SK-N-SH (cell line): ENCODE results near the gene FGB.

Experiments
- CHD2 ChIP-seq: fragments of 150-350 bp; IDR thresholded peaks from 2 replicates; pipeline ENCODE4 v1.6.1; 2018; ENCODE audit warnings: low read length; ENCODE audit not compliant: partially characterized antibody
- CTCF ChIP-seq: fragments of 200-600 bp; sonication (generic); IDR thresholded peaks from 2 replicates; pipeline ENCODE4 v1.6.1; 2017; ENCODE audit warnings: antibody characterized with exemption, mild to moderate bottlenecking, moderate library complexity
- EP300 ChIP-seq, 2 experiments: IDR thresholded peaks; 2 replicates each; pipeline versions ENCODE4 v1.4.0 to v1.6.1; 2012; ENCODE audit warnings: borderline replicate concordance in 1 of 2, low read depth in 1 of 2, low read length in 1 of 2
- EZH2phosphoT487 ChIP-seq: fragments of 200-600 bp; sonication (generic); IDR thresholded peaks from 2 replicates; pipeline ENCODE4 v1.6.1; 2017; ENCODE audit warnings: low read depth, mixed run types, mild to moderate bottlenecking, antibody characterized with exemption, moderate library complexity, borderline replicate concordance
- FOXM1 ChIP-seq: IDR thresholded peaks from 2 replicates; pipeline ENCODE4 v1.4.0; 2012; ENCODE audit warnings: low read depth, mild to moderate bottlenecking
- GABPA ChIP-seq: IDR thresholded peaks from 2 replicates; pipeline ENCODE4 v1.4.0; 2012; ENCODE audit warnings: low read depth, mild to moderate bottlenecking
- MAX ChIP-seq: IDR thresholded peaks from 2 replicates; pipeline ENCODE4 v1.4.0; 2012; ENCODE audit warnings: low read depth
- MXI1 ChIP-seq: IDR thresholded peaks from 2 replicates; pipeline ENCODE4 v1.6.1; 2012; ENCODE audit warnings: mild to moderate bottlenecking, low read depth, low read length, improper control_type of control experiment
- POLR2AphosphoS5 ChIP-seq: IDR thresholded peaks from 2 replicates; pipeline ENCODE4 v1.6.1; 2012; ENCODE audit warnings: low read depth, low read length
- RAD21 ChIP-seq: IDR thresholded peaks from 2 replicates; pipeline ENCODE4 v1.6.1; 2012; ENCODE audit warnings: mild to moderate bottlenecking, low read length
- SIN3A ChIP-seq: IDR thresholded peaks from 2 replicates; pipeline ENCODE4 v1.6.1; 2012; ENCODE audit warnings: low read depth, mild to moderate bottlenecking, low read length, moderate library complexity, borderline replicate concordance
- SMC3 ChIP-seq: IDR thresholded peaks from 2 replicates; pipeline ENCODE4 v1.6.1; 2012; ENCODE audit warnings: low read depth, low read length, improper control_type of control experiment

GRCh38 chr4:154611833-154612232, 49.0 kb downstream of the FGB start:
- TF ChIP-seq EZH2phosphoT487 (no peak), MXI1 (no peak), CHD2 (no peak), RAD21 (no peak), EP300 (IDR thresholded peaks at IDR 0.05; ENCODE audit: borderline replicate concordance in 1 of 2, low read depth in 1 of 2, low read length in 1 of 2) (no peak), CTCF (no peak), GABPA (no peak), SIN3A (no peak), POLR2AphosphoS5 (no peak), SMC3 (no peak), FOXM1 (no peak), MAX (no peak)
